ENCODE results near the gene FER.
"Not testable (repeated sequence)": the region's sequence is repeated elsewhere in the genome, so short reads cannot be mapped to it uniquely, and the experiment has no call there.

FER gene

GRCh38 chr5:108867656-108868055 is 120.0 kb downstream of the FER start:
- Histone ChIP-seq H3K4me3 (ENCODE audit: insufficient read depth, low read depth, low read length) (no peak overlapping the region), H3K36me3 (ENCODE audit: control insufficient read depth, insufficient read depth, low read length) (no peaks in the 10 kb centered on the region), H3K4me1 (ENCODE audit: control insufficient read depth, insufficient read depth, low read length) (no peaks in the 10 kb centered on the region), H3K9me3 (ENCODE audit: control insufficient read depth, low read length) (no peaks in the 10 kb centered on the region), H3K27me3 (ENCODE audit: control insufficient read depth, insufficient read depth, low read length, poor library complexity, severe bottlenecking) (no peaks in the 10 kb centered on the region), H3K27ac (ENCODE audit: insufficient read depth, low read depth, low read length, poor library complexity, severe bottlenecking) (no peak overlapping the region)
- WGBS, 2 experiments = 86 to 98% methylated on average over 3 of the region's 4 CpGs

GRCh38 chr5:108869066-108869465 is 121.4 kb downstream of the FER start:
- Histone ChIP-seq H3K27me3 (ENCODE audit: control insufficient read depth, insufficient read depth, low read length, poor library complexity, severe bottlenecking) (no peaks in the 10 kb centered on the region), H3K9me3 (ENCODE audit: control insufficient read depth, low read length) (no peaks in the 10 kb centered on the region), H3K27ac (ENCODE audit: insufficient read depth, low read depth, low read length, poor library complexity, severe bottlenecking) (no peak overlapping the region), H3K4me3 (ENCODE audit: insufficient read depth, low read depth, low read length) (no peak overlapping the region), H3K4me1 (ENCODE audit: control insufficient read depth, insufficient read depth, low read length) (no peaks in the 10 kb centered on the region), H3K36me3 (ENCODE audit: control insufficient read depth, insufficient read depth, low read length) (no peaks in the 10 kb centered on the region)
- WGBS, 2 experiments = 94 to 100% methylated on average over 1 of the region's 1 CpG

GRCh38 chr5:108876451-108876850 is 128.8 kb downstream of the FER start:
- Histone ChIP-seq H3K36me3 (ENCODE audit: control insufficient read depth, insufficient read depth, low read length) (no peaks in the 10 kb centered on the region), H3K27me3 (ENCODE audit: control insufficient read depth, insufficient read depth, low read length, poor library complexity, severe bottlenecking) (no peaks in the 10 kb centered on the region), H3K4me1 (ENCODE audit: control insufficient read depth, insufficient read depth, low read length) (no peaks in the 10 kb centered on the region), H3K9me3 (ENCODE audit: control insufficient read depth, low read length) (no peaks in the 10 kb centered on the region), H3K27ac (ENCODE audit: insufficient read depth, low read depth, low read length, poor library complexity, severe bottlenecking) (no peak overlapping the region), H3K4me3 (ENCODE audit: insufficient read depth, low read depth, low read length) (no peak overlapping the region)

GRCh38 chr5:108878756-108879155 is 131.1 kb downstream of the FER start:
- H3K27me3 ChIP-seq (ENCODE audit: control insufficient read depth, insufficient read depth, low read length, poor library complexity, severe bottlenecking) = no peaks in the 10 kb centered on the region
- no peaks in the 10 kb centered on the region for H3K9me3 ChIP-seq (ENCODE audit: control insufficient read depth, low read length)
- no peaks in the 10 kb centered on the region for H3K36me3 ChIP-seq (ENCODE audit: control insufficient read depth, insufficient read depth, low read length)
- no peaks in the 10 kb centered on the region for H3K4me1 ChIP-seq (ENCODE audit: control insufficient read depth, insufficient read depth, low read length)
- H3K27ac ChIP-seq (ENCODE audit: insufficient read depth, low read depth, low read length, poor library complexity, severe bottlenecking) = no peak overlapping the region
- no peak overlapping the region for H3K4me3 ChIP-seq (ENCODE audit: insufficient read depth, low read depth, low read length)
- 85 to 100% methylated on average over 2 of the region's 2 CpGs for WGBS, 2 experiments

GRCh38 chr5:108881133-108881532 is 133.4 kb downstream of the FER start:
- H3K4me1 ChIP-seq (ENCODE audit: control insufficient read depth, insufficient read depth, low read length) = peaks cover 8% of the 10 kb centered on the region
- H3K36me3 ChIP-seq (ENCODE audit: control insufficient read depth, insufficient read depth, low read length) = no peaks in the 10 kb centered on the region
- no peak overlapping the region for H3K4me3 ChIP-seq (ENCODE audit: insufficient read depth, low read depth, low read length)
- H3K27me3 ChIP-seq (ENCODE audit: control insufficient read depth, insufficient read depth, low read length, poor library complexity, severe bottlenecking) = no peaks in the 10 kb centered on the region
- H3K27ac ChIP-seq (ENCODE audit: insufficient read depth, low read depth, low read length, poor library complexity, severe bottlenecking) = no peak overlapping the region
- 89 to 97% methylated on average over 6 of the region's 6 CpGs for WGBS, 2 experiments
- H3K9me3 ChIP-seq (ENCODE audit: control insufficient read depth, low read length) = no peaks in the 10 kb centered on the region

- 87 to 92% methylated on average over 4 of the region's 4 CpGs for WGBS, 2 experiments
- H3K4me3 ChIP-seq (ENCODE audit: insufficient read depth, low read depth, low read length) = no peak overlapping the region
- H3K27me3 ChIP-seq (ENCODE audit: control insufficient read depth, insufficient read depth, low read length, poor library complexity, severe bottlenecking) = no peaks in the 10 kb centered on the region
- no peaks in the 10 kb centered on the region for H3K36me3 ChIP-seq (ENCODE audit: control insufficient read depth, insufficient read depth, low read length)
- H3K4me1 ChIP-seq (ENCODE audit: control insufficient read depth, insufficient read depth, low read length) = peaks cover 8% of the 10 kb centered on the region
- H3K9me3 ChIP-seq (ENCODE audit: control insufficient read depth, low read length) = no peaks in the 10 kb centered on the region
- no peak overlapping the region for H3K27ac ChIP-seq (ENCODE audit: insufficient read depth, low read depth, low read length, poor library complexity, severe bottlenecking)
These were observed 137.0 kb downstream of the FER start for GRCh38 chr5:108884736-108885135.

- Histone ChIP-seq H3K4me3 (ENCODE audit: insufficient read depth, low read depth, low read length) (no peak overlapping the region), H3K36me3 (ENCODE audit: control insufficient read depth, insufficient read depth, low read length) (no peaks in the 10 kb centered on the region), H3K27ac (ENCODE audit: insufficient read depth, low read depth, low read length, poor library complexity, severe bottlenecking) (no peak overlapping the region), H3K27me3 (ENCODE audit: control insufficient read depth, insufficient read depth, low read length, poor library complexity, severe bottlenecking) (no peaks in the 10 kb centered on the region), H3K9me3 (ENCODE audit: control insufficient read depth, low read length) (no peaks in the 10 kb centered on the region), H3K4me1 (ENCODE audit: control insufficient read depth, insufficient read depth, low read length) (no peaks in the 10 kb centered on the region)
These were observed 150.6 kb downstream of the FER start for GRCh38 chr5:108898257-108898656.

- no peaks in the 10 kb centered on the region for H3K27me3 ChIP-seq (ENCODE audit: control insufficient read depth, insufficient read depth, low read length, poor library complexity, severe bottlenecking)
- no peaks in the 10 kb centered on the region for H3K4me1 ChIP-seq (ENCODE audit: control insufficient read depth, insufficient read depth, low read length)
- no peaks in the 10 kb centered on the region for H3K36me3 ChIP-seq (ENCODE audit: control insufficient read depth, insufficient read depth, low read length)
- no peak overlapping the region for H3K4me3 ChIP-seq (ENCODE audit: insufficient read depth, low read depth, low read length)
- H3K27ac ChIP-seq (ENCODE audit: insufficient read depth, low read depth, low read length, poor library complexity, severe bottlenecking) = no peak overlapping the region
- H3K9me3 ChIP-seq (ENCODE audit: control insufficient read depth, low read length) = no peaks in the 10 kb centered on the region
These were observed 151.0 kb downstream of the FER start for GRCh38 chr5:108898707-108899106.

GRCh38 chr5:108899244-108899643 is 151.5 kb downstream of the FER start:
- not testable (repeated sequence) for H3K36me3 ChIP-seq (ENCODE audit: control insufficient read depth, insufficient read depth, low read length); H3K27me3 ChIP-seq (ENCODE audit: control insufficient read depth, insufficient read depth, low read length, poor library complexity, severe bottlenecking); H3K4me3 ChIP-seq (ENCODE audit: insufficient read depth, low read depth, low read length); H3K4me1 ChIP-seq (ENCODE audit: control insufficient read depth, insufficient read depth, low read length); H3K27ac ChIP-seq (ENCODE audit: insufficient read depth, low read depth, low read length, poor library complexity, severe bottlenecking); H3K9me3 ChIP-seq (ENCODE audit: control insufficient read depth, low read length)
- 97 to 98% methylated on average over 6 of the region's 6 CpGs for WGBS, 2 experiments

GRCh38 chr5:108900668-108901067 is 153.0 kb downstream of the FER start:
- Histone ChIP-seq H3K9me3 (ENCODE audit: control insufficient read depth, low read length) (no peaks in the 10 kb centered on the region), H3K27ac (ENCODE audit: insufficient read depth, low read depth, low read length, poor library complexity, severe bottlenecking) (no peak overlapping the region), H3K4me3 (ENCODE audit: insufficient read depth, low read depth, low read length) (no peak overlapping the region), H3K27me3 (ENCODE audit: control insufficient read depth, insufficient read depth, low read length, poor library complexity, severe bottlenecking) (no peaks in the 10 kb centered on the region), H3K4me1 (ENCODE audit: control insufficient read depth, insufficient read depth, low read length) (no peaks in the 10 kb centered on the region), H3K36me3 (ENCODE audit: control insufficient read depth, insufficient read depth, low read length) (no peaks in the 10 kb centered on the region)
- WGBS, 2 experiments = 93 to 97% methylated on average over 3 of the region's 3 CpGs

- no peaks in the 10 kb centered on the region for H3K36me3 ChIP-seq (ENCODE audit: control insufficient read depth, insufficient read depth, low read length)
- H3K9me3 ChIP-seq (ENCODE audit: control insufficient read depth, low read length) = peaks cover 3% of the 10 kb centered on the region
- no peak overlapping the region for H3K4me3 ChIP-seq (ENCODE audit: insufficient read depth, low read depth, low read length)
- no peaks in the 10 kb centered on the region for H3K27me3 ChIP-seq (ENCODE audit: control insufficient read depth, insufficient read depth, low read length, poor library complexity, severe bottlenecking)
- H3K4me1 ChIP-seq (ENCODE audit: control insufficient read depth, insufficient read depth, low read length) = no peaks in the 10 kb centered on the region
- H3K27ac ChIP-seq (ENCODE audit: insufficient read depth, low read depth, low read length, poor library complexity, severe bottlenecking) = no peak overlapping the region
These were observed 158.1 kb downstream of the FER start for GRCh38 chr5:108905805-108906204.
